NCI-H1930 (cell line): ENCODE results near the gene SERPINA5.

Source experiments
- DNase-seq, 2 experiments: peaks; one replicate each; lab custom pipeline; 2025; lab: John Stamatoyannopoulos, UW

SERPINA5 gene, protein sequence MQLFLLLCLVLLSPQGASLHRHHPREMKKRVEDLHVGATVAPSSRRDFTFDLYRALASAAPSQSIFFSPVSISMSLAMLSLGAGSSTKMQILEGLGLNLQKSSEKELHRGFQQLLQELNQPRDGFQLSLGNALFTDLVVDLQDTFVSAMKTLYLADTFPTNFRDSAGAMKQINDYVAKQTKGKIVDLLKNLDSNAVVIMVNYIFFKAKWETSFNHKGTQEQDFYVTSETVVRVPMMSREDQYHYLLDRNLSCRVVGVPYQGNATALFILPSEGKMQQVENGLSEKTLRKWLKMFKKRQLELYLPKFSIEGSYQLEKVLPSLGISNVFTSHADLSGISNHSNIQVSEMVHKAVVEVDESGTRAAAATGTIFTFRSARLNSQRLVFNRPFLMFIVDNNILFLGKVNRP

DNA sequence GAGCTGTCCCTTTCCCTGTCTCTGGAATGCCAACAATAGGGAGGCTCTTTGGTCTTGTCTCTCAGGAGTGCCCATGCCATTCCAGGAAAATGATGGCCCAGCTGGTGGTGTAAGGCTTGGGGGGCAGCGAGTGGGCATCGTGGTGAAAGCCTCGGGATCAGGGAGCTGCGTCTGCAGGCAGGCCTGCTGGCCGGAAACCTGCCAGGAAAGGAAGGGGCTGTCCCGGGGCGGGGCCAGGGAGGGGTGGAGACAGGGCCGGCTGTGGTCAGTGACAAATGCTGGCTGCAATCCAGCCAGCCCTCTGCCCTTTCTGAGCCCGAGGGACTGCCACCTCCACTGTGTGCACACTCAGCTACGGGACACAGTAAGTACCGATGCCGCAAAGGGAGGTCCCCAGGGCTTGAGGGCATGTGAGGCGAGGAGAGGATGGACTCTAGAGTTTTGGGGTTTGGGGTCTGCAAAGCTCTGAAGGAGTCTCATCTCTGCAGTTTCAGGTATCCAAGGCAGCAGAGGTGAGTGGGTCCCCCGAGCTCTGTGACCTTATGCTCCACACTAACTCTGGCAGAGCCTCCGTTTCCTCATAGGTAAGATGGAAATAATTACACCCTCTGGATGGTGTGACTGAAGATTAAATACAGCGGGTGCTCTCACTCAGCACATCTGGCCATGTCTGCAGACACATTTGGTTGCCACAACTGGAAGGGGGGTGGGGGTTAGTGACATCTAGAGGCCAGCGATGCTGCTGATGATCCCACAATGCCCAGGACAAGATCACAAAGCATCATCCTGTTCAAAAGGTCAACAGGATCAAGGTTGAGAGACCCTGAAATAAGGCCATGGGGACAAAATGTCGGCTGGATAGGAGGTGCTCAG lies at the start of gene SERPINA5:
Gene SERPINA5 (plus strand): TSS at position 300 of the 873 bp plus-strand sequence. CDS start 5,937 bp downstream, outside the sequence.
- no peak for DNase-seq

DNA sequence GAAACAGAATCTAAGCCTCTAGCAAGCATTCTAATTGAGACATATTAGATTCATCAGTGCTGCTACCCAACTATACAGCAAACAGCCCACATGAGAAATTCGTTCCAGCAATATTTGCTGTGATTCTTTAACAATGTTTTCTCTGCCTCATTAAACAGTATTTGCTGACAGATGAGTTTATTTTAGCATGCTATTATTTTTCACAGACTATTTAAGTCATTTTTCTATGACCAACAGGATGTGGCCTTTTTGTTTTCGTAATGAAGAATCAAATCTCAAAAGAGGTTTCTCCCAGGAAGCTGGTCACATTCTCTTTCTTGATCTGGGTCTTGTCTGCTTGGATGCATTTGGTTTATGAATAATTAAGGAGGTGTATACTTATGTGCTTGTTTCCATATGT lies 48.8 kb upstream of the SERPINA5 start:
- no peak for DNase-seq

DNA sequence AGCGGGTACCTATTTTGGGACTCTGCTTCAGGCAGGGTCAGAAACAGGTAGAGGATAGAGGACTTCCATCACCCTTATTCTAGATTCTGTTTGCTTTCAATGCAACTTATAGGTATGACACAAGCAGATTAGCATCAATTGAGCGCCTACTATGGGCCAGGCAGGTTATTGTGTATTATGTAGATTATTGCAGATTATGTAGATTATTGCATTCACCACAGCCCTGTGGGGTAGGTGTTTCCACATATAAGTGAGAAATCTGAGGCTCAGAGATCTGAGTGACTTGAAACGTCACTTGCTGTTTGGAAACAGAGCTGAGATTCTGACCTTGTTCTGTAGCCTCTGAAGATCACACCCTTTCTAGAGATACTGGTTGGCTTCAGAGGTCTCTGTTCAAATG lies 45.7 kb upstream of the SERPINA5 start:
- no peak for DNase-seq

DNA sequence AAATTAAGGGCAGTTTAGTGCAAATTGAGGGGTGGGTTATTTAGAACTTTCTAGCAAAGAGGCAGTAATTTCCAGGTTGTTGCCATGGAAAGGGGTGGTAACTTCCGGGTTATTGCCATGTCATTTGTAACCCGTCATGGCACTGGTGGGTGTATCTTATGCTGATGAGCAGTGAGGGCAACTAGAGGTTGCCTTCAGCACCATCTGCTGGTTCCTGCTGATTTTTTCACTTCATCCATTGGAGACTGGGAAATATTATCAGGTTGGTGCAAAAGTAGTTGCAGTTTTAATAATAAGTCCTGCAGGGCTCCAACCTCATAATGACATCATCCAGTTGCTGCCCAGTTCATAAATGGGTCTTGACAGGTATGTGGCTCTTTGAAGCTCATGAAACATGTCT lies 44.4 kb upstream of the SERPINA5 start:
- no peak for DNase-seq

DNA sequence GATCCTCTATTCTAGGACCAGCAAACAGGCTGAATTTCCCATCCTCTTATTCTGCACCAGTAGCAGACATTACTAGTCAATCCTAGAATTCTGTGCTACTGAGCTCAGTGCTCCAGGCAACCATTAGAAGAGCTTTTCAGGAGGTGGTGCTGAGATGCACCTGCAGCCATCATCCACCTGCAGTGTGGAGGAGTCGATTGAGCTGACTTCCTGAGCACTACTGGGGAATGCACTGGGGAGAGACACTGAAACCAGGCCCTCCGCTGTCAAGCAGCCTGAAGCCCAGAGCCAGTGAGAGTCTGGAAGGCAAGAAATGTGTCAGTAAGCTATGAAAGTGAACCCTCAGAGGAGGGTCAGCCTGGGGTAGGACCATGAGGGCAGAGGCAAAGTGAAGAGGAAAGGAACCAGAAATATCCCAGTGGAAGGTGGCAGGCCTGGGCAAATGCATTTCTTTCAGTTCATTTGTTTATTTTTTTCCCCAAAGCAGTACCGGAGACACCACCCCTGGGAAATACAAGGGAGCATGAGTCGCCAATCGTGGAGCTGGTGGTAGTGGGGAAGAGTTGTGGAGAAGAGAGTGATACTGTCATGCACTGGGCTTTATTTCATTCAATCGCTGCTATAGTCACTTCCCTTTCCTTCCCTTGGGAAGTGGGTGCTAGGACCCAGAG lies 43.0 kb upstream of the SERPINA5 start:
- no peak for DNase-seq

DNA sequence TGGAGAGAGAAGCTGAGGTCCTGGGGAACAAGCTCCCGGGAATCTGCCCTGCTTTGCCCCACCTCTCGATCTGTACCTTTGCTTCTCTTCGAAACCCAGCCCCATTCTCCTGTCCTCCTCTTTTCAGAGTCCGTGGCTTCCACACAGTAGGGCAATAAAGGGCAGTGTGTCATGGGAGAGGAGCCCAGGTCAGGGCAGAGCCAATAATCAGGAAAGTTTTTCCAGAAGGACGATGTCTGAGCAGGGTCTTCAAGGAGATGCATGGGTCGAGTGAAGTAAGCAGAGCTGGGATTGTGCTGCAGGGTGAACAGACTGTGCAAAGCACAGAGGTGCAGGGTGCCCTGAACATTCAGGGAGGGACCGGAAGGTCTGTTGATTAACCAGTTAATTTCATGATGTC lies 42.0 kb upstream of the SERPINA5 start:
- DNase-seq: no peak

DNA sequence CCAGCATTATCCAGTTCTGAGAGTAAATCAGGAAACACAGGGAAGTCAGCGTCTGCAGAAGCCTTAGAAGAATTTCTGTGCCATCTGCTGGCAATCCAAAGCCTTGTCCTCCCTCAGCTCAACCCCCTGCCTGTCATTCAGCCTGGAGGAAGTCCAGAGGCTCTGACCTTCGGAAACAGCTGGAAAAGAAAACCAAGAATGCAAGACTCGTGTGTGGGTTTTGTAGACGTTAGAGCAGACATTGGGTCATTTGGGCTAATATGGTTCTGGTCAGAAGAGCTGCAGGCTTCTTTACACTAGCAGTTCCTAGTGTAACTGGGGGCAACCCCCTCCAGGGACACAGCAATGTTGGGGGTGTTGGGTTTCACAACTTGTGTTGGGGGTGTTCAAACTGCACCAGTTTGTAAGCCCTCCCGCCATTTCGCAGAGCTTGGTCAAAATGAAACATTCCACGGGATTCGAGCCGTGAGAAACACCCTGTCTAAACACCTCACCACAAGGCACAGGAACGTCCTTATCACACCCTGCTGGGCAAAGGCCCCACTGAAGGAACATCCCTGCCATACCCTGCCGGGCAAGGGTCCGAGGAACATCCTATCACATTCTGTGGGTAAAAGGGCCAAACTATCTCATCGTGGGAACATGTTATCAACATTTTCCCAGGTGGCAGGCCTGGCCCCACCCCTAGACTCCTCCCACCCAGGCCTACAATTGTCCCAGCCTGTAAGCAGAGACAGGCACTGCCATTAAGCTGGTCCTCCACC lies 41.0 kb upstream of the SERPINA5 start:
- DNase-seq: no peak

DNA sequence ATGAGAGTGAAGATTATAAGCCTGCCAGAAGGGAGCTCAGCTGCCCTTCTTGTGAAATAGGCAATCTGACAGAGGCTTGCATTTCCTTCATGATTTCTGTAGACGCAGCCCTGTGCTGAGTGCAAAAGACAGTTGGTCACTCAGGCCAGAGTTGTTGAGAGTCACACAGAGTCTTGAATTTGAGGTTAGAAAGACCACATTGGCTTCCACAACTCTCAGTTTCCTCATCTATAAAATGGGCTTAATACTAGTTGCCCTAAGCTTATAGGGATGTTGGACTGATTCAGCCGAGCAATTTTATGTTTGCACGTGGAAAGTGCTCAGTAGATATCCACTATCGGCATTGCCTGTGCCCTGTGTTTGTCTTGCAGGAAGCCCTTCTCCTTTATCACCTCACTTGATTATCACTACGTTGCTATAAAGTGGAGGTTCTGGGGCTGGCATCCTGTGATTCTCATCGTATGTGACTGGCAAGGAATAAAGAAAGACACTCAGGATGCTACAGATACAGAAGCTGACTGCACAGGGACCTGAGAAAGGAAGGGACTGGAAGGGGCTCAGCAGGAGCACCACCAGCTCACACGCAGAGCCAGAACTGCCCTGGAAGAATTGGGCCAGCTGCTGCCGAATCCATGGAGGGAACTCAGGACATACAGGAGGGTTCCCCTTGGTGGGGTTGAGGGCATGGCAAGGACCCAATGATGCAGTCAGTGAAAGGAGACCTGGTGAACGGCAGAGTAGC lies 39.8 kb upstream of the SERPINA5 start:
- no peak for DNase-seq

DNA sequence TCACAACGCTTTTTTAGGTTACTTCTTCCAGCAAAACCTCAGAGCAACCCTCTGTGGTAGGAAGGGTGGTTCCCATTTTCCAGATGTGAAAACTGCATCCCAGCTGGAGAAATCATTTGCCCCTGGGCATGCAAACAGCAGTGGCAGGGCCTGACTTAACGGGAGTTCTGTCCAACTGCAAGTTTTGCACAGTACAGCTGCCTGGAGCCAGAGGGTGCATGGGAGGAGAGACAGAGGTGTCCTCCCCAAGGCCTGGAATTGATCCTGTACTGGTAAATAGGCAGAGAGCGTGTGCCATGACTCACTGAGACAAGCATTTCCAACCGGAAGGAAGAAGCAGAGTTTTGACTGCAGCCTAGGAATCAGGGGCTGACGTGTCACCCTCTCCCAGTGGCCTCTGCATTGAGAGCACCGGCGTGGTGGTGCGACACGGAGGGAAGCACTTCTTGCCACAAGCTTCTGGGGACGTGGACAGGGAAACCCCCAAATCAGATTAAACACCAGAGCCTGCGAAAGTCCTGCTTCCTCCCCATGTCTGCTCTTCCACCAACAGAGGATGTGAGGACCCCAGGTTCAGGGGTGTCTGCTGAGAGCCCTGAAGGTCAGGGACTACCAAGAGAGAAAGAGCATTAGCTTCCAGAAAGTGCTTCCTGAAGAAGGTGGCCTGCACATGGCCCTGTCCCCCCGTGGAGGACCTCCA lies 39.0 kb upstream of the SERPINA5 start:
- DNase-seq: no peak

DNA sequence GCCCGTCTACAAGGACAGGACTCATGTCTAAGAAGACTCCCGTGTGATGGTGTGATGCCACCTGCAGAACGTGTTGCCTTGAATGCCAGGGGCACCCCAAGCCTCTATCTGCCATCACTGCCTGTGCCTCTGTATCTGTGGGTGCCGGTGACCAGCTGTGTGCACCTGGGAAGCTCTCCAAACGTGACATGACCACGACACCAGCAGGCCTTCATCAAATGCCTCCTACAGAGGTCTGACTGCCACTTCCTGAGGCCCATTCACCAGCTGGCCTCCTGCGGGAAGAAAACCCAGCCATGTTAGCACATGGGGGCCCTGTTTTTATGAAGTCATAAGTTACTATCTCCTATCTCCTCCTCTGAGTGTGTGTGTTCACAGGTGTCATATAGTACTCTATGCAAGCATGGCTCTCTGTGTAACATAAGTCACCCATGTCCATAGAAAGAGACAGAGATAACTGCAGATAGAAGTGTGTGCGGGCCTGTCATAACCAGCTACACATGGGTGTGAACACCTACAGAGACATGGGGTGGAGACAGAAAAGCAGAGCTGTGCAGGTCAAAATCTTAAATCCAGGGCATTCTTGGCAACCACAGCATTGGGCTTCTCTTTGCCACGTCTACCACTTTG lies 38.3 kb upstream of the SERPINA5 start:
- DNase-seq: no peak

DNA sequence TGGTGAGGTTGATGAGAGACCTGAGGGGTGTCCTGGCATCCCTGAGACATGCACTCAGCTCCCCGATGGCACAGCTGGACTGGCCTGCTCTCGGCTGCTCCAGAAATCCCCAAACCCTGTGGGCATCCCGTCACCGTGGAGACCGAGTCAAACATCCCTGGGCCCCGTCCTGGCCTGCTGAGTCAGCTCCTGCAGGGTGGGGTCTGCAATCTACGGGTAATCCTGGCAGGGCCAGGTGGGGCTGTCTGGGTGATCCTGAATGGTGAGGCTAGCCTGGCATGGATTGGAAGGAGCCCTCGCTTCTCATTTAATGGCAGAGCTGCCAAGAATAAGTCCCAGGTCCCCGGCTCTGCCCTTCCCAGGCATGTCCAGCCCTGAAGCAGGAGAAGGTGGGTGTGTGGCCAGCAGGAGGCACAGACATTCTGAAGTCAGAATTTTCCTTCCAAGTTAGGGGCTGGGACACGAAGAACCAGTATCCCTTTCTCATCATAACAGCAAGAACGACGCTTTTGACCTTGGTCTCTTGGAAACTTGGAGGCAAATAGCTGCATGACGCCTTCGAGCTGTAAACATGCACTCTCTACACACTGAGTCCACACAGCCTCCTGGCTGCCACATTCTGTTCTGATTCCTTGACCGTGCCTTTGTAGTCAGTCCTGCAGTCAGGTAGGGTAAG lies 37.6 kb upstream of the SERPINA5 start:
- DNase-seq: no peak

DNA sequence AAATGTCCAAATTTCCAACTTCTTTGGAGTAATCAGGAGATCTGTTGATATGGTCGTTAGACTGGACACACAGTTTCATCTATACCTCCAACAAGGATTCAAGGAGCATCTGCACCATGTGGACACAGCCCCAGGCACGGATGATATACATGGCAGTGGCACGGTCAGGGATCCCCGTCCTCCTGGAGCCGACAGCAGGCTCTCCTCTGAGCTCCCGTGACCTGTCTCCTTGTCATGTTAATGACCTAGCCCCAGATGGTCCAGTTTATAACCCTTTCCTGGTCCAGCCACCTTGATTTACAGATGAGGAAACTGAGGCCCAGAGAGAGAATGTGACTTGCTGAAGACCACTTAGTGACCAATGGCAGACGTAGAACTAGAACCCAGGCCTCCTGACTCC lies 36.5 kb upstream of the SERPINA5 start:
- no peak for DNase-seq

DNA sequence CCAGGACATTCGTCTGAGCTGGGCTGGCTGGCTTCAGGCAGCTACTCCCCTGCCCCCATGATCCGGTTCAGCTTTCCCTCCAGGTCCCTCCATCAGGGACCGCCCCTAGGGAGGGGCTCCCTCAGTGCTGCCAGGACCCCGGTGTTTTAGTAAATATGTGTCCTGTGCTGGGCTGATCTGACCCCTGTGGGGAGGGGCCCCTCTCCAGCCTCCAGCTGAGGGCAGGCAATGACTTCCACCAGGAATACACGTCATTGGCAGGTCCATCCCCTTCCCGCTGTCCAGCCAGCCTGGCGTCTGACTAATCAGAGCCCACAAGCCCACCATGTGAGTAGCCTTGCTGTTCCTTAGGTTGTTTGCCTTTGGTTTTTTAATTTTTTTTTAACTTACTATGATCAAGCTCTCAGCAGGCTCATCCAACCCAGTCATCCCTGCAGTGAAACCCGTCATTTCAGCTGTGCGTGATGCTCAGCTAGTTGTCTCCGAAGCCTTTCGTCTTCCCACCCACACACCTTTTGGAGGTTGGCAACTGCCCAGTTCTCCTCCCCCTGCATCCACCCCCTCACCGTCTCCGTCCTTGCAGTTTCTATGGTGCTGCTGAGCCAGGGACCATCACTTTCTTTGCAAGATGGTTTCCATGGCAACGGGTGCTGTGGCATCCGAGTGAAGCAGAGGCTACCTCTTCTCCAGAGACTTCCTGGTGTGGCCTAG lies 35.9 kb upstream of the SERPINA5 start:
- no peak for DNase-seq

DNA sequence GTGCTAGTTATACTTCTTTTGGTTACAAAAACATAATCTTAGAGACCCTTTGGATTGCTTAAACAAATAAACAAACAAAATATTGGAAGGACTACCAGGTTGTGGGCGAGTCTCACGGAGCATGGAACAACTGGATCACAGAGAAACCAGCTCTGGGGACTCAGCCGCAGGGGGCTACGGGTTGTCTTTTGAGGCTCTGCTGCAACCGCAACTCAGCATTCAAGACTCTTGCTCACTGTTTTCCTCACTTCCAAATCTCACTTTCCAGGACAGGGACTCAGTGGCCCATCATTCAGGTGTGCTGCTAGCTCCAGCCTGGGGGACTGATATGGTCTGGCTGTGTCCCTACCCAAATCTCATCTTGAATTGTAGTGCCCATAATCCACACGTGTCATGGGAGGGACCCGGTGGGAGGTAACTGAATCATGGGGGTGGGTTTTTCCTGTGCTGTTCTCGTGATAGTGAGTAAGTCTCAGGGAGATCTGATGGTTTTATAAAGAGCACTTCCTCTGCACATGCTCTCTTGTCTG lies 34.0 kb upstream of the SERPINA5 start:
- no peak for DNase-seq

DNA sequence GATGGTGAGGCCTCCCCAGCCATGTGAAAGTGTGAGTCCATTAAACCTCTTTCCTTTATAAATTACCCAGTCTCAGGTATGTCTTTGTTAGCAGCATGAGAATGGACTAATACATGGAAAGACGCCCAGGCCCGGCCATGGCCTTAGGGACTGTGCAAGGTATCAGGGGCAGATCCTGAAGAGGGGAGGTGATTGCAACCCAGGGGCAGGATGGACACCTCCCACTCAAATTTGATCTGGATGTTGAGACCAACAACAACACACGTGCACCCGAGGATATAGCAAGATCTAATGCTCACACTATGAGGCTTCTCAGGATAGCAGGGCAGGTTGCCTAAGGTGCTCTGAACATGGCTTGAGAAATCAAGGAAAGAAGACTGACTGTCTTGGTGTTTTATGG lies 33.5 kb upstream of the SERPINA5 start:
- DNase-seq: no peak

DNA sequence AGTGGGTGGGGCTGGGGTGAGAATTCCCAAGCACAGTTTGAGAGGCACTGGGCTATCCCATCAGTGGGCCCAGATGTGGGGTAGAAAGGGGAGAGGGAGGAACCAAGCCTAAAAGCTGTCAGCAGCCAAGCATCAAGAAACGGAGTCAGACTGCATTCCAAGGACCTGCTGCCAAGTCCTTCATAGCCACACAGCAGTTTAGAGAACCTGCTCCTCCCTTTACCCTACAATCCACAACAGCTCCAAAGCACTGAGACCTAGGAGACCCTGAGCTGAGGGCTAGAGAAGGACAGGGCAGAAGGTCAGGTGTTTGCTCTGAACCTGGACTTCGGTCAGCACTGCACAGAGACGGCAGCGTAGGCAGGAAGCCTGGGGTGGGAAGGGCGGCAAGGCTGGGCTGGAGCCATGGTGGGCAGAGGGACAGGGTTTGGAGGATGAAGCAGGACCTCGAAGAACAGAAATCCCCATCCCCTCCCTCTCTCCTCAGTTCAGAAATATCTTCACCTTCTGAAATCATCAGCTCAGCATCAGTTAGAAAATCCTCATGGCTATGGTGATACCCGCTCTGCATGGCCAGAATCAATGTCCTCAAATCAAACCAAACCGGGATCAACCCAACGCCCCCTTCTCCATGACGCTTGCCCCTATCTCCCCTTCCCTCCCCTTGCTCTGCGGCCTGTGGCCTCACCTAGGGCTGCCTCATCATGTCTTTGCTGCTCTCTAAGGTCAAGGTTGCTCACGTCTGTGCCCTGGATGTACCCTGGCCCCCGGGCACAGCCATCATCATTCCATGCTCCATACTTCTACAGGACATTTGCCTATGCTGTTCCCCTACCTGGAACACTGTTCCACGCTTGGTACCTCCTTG lies 32.9 kb upstream of the SERPINA5 start:
- no peak for DNase-seq
